PFSK-1 (cell line): Measurements from ENCODE around the gene ZNF598.

Source experiments
- FOXP2 ChIP-seq: optimal IDR thresholded peaks from 2 replicates; pipeline ENCODE3; 2011; ENCODE audit warnings: borderline replicate concordance, control low read depth, inconsistent platforms; ENCODE audit not compliant: insufficient read depth; ENCODE audit errors: extremely low read length, extremely low read depth
- POLR2AphosphoS5 ChIP-seq: IDR thresholded peaks from 2 replicates; pipeline ENCODE4 v1.6.1; 2012; ENCODE audit warnings: low read depth, mild to moderate bottlenecking, control low read depth, low read length, moderate library complexity
- SIN3A ChIP-seq: IDR thresholded peaks from 2 replicates; pipeline ENCODE4 v1.6.1; 2012; ENCODE audit warnings: mild to moderate bottlenecking, low read length, moderate library complexity, borderline replicate concordance; ENCODE audit not compliant: insufficient read depth
- TAF1 ChIP-seq: IDR thresholded peaks from 2 replicates; pipeline ENCODE4 v1.6.1; 2012; ENCODE audit warnings: low read length, control low read depth, borderline replicate concordance; ENCODE audit not compliant: insufficient read depth
- TF ChIP-seq, protein P1 (sequence below), 2 experiments: IDR thresholded peaks; 2 replicates each; pipeline versions ENCODE4 v1.6.1 to v1.8.0; 2011 to 2012; ENCODE audit warnings: low read depth in 2 of 2, low read length in 2 of 2, control low read depth in 1 of 2, inconsistent platforms in 1 of 2, mild to moderate bottlenecking in 1 of 2, moderate library complexity in 1 of 2; ENCODE audit not compliant: insufficient read depth in 1 of 2

DNA sequence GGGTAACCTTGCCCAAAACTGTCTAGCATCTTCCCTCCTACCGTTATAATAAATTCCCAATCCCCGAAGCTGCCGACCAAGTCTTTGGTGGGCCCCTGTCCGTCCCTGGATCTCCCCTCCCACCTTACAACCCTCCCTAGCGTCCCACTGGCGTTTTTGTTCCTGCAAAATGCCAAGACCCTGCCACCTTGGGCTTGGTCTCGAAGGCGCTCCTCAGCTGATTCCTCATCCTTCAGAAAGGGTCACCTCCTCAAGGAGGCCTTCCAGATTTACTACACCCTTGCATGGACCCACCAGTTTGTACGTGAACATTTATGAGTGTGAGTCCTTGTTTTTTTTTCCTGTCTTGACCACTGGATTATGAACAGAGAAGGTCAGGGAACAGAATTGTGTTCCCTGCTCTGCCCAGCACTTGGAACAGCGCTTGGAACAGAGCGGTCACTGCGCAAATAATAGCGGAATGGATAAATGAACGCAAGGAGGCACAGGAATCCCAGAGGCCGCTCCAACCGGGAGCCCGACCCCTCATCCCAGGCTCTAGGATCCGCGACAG is 26.6 kb downstream of the ZNF598 start:
- no peak for TF ChIP-seq POLR2AphosphoS5
- TF ChIP-seq, protein P1, sequence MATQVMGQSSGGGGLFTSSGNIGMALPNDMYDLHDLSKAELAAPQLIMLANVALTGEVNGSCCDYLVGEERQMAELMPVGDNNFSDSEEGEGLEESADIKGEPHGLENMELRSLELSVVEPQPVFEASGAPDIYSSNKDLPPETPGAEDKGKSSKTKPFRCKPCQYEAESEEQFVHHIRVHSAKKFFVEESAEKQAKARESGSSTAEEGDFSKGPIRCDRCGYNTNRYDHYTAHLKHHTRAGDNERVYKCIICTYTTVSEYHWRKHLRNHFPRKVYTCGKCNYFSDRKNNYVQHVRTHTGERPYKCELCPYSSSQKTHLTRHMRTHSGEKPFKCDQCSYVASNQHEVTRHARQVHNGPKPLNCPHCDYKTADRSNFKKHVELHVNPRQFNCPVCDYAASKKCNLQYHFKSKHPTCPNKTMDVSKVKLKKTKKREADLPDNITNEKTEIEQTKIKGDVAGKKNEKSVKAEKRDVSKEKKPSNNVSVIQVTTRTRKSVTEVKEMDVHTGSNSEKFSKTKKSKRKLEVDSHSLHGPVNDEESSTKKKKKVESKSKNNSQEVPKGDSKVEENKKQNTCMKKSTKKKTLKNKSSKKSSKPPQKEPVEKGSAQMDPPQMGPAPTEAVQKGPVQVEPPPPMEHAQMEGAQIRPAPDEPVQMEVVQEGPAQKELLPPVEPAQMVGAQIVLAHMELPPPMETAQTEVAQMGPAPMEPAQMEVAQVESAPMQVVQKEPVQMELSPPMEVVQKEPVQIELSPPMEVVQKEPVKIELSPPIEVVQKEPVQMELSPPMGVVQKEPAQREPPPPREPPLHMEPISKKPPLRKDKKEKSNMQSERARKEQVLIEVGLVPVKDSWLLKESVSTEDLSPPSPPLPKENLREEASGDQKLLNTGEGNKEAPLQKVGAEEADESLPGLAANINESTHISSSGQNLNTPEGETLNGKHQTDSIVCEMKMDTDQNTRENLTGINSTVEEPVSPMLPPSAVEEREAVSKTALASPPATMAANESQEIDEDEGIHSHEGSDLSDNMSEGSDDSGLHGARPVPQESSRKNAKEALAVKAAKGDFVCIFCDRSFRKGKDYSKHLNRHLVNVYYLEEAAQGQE (IDR thresholded peaks at IDR 0.05; ENCODE audit: insufficient read depth in 1 of 2, low read depth in 2 of 2, low read length in 2 of 2): no peak
- no peak for TF ChIP-seq TAF1
- TF ChIP-seq SIN3A: no peak
- no peak for TF ChIP-seq FOXP2
